Fibroblast of upper back skin (primary cell): ENCODE results near the gene ANGPTL3.
"Not testable (repeated sequence)": the region's sequence is repeated elsewhere in the genome, so short reads cannot be mapped to it uniquely, and the experiment has no call there.

Source experiments
- DNase-seq: peaks from one replicate; pipeline ENCODE4 v3.0.0-alpha.2; 2013

The ANGPTL3 gene

DNA sequence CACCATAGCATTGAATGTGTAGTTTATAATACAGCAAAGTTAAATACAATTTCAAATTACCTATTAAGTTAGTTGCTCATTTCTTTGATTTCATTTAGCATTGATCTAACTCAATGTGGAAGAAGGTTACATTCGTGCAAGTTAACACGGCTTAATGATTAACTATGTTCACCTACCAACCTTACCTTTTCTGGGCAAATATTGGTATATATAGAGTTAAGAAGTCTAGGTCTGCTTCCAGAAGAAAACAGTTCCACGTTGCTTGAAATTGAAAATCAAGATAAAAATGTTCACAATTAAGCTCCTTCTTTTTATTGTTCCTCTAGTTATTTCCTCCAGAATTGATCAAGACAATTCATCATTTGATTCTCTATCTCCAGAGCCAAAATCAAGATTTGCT is at the start of gene ANGPTL3:
TSS of gene ANGPTL3 (plus strand) at position 240 of the 400 bp plus-strand sequence. CDS start at position 287, 47 bp downstream.
- DNase-seq: no peak

- no peak for DNase-seq
Measured at GRCh38 chr1:62561306-62561705, 36.0 kb upstream of the ANGPTL3 start.

DNA sequence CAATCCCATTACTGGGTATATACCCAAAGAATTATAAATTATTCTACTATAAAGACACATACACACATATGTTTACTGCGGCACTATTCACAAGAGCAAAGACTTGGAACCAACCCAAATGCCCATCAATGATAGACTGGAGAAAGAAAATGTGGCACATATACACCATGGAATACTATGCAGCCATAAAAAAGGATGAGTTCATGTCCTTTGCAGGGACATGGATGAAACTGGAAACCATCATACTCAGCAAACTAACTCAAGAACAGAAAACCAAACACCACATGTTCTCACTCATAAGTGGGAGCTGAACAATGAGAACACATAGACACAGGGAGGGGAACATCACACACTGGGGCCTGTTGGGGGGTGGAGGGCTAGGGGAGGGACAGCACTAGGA is 30.1 kb upstream of the ANGPTL3 start:
- DNase-seq: not testable (repeated sequence)

DNA sequence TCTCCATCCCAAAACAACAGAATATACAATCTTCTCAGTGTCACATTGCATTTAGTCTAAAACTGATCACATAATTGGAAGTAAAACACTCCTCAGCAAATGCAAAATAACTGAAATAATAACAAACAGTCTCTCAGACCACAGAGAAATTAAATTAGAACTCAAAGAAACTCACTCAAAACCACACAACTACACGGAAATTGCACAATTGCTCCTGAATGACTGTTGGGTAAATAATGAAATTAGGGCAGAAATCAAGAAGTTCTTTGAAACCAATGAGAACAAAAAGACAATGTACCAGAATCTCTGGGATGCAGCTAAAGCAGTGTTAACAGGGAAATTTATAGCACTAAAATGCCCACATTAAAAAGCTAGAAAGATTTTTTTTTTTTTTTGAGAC is 29.4 kb upstream of the ANGPTL3 start:
- not testable (repeated sequence) for DNase-seq

DNA sequence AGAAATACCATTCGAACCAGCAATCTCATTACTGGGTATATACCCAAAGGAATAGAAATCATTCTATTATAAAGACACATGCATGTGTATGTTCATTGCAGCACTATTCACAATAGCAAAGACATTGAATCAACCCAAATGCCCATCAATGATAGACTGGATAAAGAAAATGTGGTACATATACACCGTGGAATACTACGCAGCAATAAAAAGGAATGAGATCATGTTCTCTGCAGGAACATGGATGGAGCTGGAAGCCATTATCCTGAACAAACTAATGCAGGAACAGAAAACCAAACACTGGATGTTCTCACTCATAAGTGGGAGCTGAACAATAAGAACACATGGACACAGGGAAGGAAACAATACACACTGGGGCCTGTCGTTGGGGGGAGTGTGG is 25.8 kb upstream of the ANGPTL3 start:
- DNase-seq: not testable (repeated sequence)

DNA sequence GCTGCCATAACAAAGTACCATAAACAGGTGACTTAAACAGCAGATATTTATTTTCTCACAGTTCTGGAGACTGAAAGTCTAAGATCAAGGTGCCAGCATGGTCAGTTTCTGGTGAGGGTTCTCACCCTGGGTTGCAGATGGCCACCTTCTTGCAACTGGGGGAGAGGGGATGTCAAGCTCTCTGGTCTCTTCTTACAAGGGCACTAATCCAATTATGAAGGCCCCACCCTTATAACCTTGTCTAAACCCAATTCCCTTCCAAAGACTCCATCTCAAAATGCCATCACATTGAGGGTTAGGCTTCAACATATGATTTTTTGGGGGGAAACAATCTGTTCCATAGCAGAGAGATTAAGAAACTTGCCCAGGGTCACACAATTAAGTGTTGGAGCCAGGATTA is 24.8 kb upstream of the ANGPTL3 start:
- DNase-seq: no peak

GRCh38 chr1:62573675-62574074 is 23.6 kb upstream of the ANGPTL3 start:
- DNase-seq: peak; percentile 3

- no peak for DNase-seq
Measured at GRCh38 chr1:62585469-62586155, 11.7 kb upstream of the ANGPTL3 start.

DNA sequence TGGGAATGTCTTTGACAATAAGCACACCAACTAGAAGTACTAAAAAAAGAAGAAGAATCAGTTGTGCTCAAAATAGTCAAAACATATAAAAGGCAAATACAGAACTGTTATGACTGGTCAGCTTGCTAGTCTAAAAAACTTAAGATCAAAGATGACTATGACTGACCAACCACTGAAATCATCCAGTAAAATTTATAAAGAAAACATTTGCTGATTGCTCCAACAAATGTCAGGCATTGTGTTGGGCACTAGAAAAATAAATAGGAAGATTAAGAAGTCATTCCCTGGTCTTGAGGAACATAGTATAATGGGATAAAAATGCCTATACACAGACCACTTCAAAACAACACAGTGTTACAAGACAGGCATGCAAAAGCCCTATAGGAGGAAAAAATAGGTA is 9.3 kb upstream of the ANGPTL3 start:
- DNase-seq: peak; percentile 1

DNA sequence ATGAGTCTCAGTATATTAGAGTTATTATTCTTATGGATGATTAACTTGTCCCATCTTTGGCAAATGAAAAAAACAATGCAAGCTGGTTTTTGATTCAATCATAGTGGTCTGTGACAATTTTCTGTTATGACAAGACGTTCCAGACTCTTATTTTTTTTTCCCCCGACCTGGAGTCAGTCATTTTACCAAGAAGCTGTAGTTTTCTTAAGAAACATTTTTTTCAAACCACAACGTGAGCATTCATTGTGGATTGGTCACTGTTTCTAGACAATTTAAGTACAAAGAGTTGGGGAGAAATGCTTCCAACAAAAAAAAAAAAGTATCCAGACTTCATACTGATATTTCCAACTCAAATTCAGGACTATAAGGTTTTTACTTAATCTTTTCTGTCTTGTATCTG is 8.0 kb upstream of the ANGPTL3 start:
- DNase-seq: peak; percentile 68

- DNase-seq: peak; percentile 12
Measured at GRCh38 chr1:62590255-62590969, 6.9 kb upstream of the ANGPTL3 start.

DNA sequence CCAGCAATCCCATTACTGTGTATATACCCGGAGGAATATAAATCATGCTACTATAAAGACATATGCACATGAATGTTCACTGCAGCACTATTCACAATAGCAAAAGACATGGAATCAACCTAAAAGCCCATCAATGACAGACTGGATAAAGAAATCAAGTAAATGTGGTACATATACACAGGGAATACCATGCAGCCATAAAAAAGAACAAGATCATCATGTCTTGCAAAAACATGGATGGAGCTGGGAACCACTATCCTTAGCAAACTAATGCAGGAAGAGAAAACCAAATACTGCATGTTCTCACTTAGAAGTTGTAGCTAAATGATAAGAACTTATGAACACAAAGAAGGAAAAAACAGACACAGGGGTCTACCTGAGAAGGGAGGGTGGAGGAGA is 6.4 kb upstream of the ANGPTL3 start:
- no peak for DNase-seq

- peak; percentile 8 for DNase-seq
Measured at GRCh38 chr1:62593825-62594394, 3.4 kb upstream of the ANGPTL3 start.

DNA sequence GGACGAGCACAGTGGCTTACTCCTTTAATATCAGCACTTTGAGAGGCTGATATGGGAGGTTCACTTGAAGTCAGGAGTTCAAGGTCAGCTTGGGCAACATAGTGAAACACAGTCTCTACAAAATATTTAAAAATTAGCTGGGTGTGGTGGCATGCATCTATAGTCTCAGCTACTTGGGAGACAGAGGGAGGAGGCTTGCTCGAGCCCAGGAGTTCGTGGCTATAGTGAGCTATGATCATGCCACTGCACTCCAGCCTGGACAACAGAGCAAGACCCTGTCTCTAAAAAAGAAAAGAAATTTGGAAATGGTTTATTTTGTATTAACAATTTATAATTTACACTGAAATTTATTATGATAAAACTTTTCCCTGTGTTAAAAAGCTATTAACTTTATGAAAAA is 1.7 kb upstream of the ANGPTL3 start:
- no peak for DNase-seq

DNA sequence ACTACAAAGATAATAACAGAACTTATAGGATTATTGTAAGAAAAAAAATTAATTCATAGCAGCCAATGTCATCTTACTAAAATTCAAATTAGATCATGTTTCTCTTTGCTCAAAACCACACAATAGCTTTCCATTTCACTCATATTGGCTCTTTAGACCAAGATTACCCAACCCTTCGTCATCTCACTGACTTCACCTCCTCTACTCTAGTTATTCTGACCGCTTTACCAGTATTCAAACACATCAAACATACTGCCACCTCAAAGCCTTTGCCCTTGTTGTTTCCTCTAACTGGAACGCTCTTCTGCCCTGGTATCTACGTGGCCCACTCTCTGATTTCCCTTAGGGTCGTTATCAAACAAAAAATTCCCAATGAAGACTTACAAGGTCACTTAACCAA is 1.7 kb downstream of the ANGPTL3 start:
- DNase-seq: no peak

DNA sequence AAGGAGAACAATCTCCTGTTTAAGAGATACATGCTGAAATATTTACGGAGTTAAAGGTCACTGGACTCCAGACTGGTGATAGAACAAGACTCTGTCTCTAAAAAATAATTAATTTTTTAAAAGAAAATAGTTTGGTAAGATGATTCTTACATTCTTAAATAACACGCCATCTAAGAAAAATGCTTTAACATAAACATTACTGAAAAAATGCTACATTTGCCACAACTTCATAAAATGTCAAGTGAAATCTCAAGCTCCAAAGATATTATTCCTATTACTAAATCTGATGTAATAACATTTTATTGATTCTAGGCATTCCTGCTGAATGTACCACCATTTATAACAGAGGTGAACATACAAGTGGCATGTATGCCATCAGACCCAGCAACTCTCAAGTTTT is 4.1 kb downstream of the ANGPTL3 start:
- peak; percentile 5 for DNase-seq

DNA sequence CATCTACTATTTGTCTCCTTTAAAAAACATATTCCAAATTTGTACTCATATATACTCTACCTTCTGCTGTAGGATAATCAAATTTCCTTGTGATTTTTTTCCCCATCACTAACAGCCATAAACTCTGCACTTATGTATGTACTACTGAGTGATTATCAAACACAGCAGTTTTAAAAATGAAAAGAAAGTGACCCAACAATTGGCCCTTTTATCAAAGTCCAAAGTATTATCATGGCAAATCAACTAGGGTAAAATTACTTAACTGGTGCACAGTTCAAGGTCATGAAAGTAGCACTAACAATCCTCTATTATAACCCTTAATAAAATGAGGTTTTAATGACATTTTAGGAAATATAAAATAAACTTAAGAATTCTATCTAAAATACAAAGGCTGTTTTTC is 11.6 kb downstream of the ANGPTL3 start:
- no peak for DNase-seq

DNA sequence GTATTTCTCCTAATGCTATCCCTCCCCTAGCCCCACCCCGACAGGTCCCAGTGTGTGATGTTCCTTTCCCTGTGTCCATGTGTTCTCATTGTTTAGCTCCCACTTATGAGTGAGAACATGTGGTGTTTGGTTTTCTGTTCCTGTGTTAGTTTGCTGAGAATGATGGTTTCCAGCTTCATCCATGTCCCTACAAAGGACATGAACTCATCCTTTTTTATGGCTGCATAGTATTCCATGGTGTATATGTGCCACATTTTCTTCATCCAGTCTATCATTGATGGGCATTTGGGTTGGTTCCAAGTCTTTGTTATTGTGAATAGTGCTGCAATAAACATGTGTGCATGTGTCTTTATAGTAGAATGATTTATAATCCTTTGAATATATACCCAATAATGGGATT is 13.3 kb downstream of the ANGPTL3 start:
- not testable (repeated sequence) for DNase-seq

GRCh38 chr1:62612770-62613169 is 15.4 kb downstream of the ANGPTL3 start:
- DNase-seq: no peak

DNA sequence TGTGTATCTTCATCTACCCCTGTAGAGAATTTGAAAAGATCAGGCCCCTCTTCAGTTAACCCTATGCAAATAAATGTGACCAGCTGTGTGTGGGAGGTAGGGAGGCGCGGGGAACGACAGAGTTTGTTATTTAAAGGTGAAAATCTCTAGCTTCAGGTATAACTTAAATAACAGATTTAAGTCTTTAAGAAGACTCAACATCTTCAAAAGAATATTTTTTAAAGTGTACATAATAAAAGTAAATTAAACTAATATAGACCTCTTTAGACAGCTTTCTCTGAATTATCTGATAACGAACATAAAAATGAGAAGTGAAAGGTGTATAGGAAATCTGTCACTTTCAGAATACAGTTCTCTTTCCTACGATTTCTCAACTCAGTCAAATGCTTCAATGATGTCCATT is 16.0 kb downstream of the ANGPTL3 start:
- DNase-seq: no peak

GRCh38 chr1:62613890-62614289 is 16.6 kb downstream of the ANGPTL3 start:
- DNase-seq: no peak

DNA sequence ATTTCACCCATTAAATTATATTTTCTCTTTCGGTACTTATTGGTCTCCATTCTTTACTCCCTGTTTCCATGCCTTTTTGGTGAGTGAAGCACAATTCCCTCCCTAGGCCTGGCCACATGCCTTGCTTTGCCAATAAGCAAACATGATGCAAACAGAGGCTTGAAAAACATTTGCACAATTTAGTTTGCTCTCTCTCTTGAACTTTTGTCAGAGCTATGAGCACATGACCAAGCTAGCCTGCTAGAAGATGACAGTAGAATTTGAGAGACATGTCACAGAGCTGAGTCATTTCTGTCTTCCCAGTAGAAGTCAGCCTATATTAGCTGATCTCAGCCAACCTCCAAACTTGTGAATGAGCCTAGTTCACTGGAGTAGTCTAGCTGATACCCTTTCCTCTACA is 24.6 kb downstream of the ANGPTL3 start:
- peak; percentile 86 for DNase-seq

- DNase-seq: peak; percentile 5
Measured at GRCh38 chr1:62625415-62625814, 28.1 kb downstream of the ANGPTL3 start.

DNA sequence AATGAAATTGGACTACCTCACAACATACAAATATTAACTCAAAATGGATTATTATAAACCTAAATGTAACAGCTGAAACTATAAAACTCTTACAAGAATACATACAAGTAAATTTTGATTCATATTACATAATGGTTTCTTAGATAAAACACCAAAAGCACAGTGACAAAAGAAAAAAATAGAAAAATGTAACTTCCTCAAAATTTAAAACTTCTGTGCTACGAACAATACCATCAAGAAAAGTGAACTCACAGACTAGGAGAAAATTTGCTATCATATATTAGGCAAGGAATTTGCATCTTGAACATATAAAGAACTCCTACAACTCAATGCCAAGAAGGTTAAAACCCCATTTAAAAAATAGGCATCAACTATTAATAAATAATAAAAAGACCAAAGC is 31.2 kb downstream of the ANGPTL3 start:
- DNase-seq: no peak
